K562 (cell line): ENCODE measurements around the gene SCRG1. TPM values are rescaled to one million over a fixed set of nuclear protein-coding genes. Genes with fewer than 3 reads are reported as not detected.
A peak's percentile ranks its signal among the peaks of the same experiment; 100 is the strongest.

Experiments used
- CHD7 ChIP-seq: fragments of 200-600 bp; sonication (generic); IDR thresholded peaks from one replicate; pipeline ENCODE4 v1.6.1; 2012; ENCODE audit warnings: mild to moderate bottlenecking, low read depth, low read length, inconsistent platforms
- ELF2 ChIP-seq: fragments of 250-450 bp; sonication (Bioruptor Pico); IDR thresholded peaks from 2 replicates; pipeline ENCODE4 v1.5.0; 2021; ENCODE audit warnings: mild to moderate bottlenecking
- MEIS2 ChIP-seq: fragments of 450-650 bp; IDR thresholded peaks from 2 replicates; pipeline ENCODE4 v1.6.1; 2014; ENCODE audit warnings: mild to moderate bottlenecking; ENCODE audit not compliant: partially characterized antibody
- NELFE ChIP-seq: IDR thresholded peaks from 2 replicates; pipeline ENCODE4 v1.6.1; 2011; ENCODE audit warnings: mild to moderate bottlenecking; ENCODE audit not compliant: insufficient read depth, insufficient read length
- NR2F6 ChIP-seq: fragments of 450-650 bp; formaldehyde crosslinking; IDR thresholded peaks from 2 replicates; pipeline ENCODE4 v1.4.0; 2020; ENCODE audit warnings: mild to moderate bottlenecking
- ZNF644 ChIP-seq: fragments of 200-800 bp; sonication (Bioruptor generic); IDR thresholded peaks from 2 replicates; pipeline ENCODE4 v1.6.1; 2016; ENCODE audit warnings: low read depth, missing genetic modification characterization, missing compliant biosample characterization
- polyA plus RNA-seq, 8 experiments: library from polyadenylated mRNA; depleted of rRNA in 4 of 8; stranded (reverse) in 5 of 8; unstranded in 3 of 8; fragments of >200 nt; fragmentation: Nextera tagmentation in 2 of 8; fragmentation: Illumina TruSeq in 1 of 8; extraction: Ambion mirVana in 2 of 8; extraction: Trizol in 1 of 8; gene quantifications; 2 replicates each; pipeline versions ENCODE4 v1.2.1 to v1.2.3, GENCODE V29; 2011 to 2014; ENCODE audit warnings: inconsistent platforms in 1 of 8, missing spikeins in 1 of 8
- total RNA-seq, 7 experiments: library from RNA; depleted of rRNA in 6 of 7; stranded (reverse); fragments of >200 nt in 6 of 7; fragmentation: Illumina TruSeq in 2 of 7; extraction: Trizol in 2 of 7; gene quantifications; 2 replicates each; pipeline versions ENCODE4 v1.2.1 to v1.2.3, GENCODE V29; 2011 to 2021; ENCODE audit warnings: low replicate concordance in 1 of 7
- TF ChIP-seq, protein P1 (sequence below): fragments of 450-650 bp; IDR thresholded peaks from 2 replicates; pipeline ENCODE4 v1.6.1; 2016; ENCODE audit warnings: low read depth

SCRG1 gene
- total and polyA plus RNA-seq, 9 of the 15 experiments (the other 6 are each of a cell fraction or from before 2014, with no cell fraction given) = 0.01 TPM; not detected in 7

DNA sequence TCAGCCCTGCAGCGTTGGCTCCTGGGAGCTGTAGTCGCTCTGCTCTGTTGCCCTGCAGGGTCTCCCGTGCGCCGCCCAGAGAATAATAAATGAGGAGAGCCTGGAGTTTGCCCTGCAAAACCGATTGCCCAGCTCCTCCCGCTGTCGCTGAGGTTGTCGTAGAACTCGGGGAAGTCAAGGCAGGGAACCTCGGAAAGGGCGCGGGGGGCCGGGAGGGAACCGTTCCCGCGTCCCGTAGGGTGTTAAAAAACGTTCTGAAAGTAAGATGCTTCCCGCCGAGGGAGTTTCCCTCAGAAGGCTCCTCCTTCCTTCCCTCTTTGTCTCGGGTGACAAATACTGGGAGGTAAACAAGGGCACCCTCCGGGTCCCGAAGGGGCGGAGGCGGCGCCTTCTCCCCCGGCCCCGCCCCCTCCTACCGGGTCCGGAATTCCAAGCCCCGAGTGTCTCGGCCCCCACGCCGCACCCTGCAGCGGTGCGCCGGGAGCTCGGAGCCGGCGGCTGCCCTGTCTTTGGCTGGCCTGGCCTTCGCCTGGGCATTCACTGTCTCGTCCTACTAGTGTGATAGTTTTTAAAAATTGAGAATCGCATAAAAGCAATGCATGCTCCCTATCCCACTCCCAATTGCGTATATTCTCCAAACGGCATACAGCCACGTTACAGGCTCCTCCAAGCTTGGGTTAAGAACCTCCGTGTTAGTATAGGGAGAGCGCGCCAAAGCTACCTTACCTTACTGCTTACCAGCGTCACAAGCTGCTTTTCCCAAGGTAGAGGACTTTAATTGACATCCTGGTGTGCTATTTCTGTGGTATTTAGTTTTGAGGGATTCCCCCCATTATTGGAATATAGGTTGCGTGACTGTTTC, 63.8 kb downstream of the SCRG1 start (continued):
- TF ChIP-seq, protein P1, sequence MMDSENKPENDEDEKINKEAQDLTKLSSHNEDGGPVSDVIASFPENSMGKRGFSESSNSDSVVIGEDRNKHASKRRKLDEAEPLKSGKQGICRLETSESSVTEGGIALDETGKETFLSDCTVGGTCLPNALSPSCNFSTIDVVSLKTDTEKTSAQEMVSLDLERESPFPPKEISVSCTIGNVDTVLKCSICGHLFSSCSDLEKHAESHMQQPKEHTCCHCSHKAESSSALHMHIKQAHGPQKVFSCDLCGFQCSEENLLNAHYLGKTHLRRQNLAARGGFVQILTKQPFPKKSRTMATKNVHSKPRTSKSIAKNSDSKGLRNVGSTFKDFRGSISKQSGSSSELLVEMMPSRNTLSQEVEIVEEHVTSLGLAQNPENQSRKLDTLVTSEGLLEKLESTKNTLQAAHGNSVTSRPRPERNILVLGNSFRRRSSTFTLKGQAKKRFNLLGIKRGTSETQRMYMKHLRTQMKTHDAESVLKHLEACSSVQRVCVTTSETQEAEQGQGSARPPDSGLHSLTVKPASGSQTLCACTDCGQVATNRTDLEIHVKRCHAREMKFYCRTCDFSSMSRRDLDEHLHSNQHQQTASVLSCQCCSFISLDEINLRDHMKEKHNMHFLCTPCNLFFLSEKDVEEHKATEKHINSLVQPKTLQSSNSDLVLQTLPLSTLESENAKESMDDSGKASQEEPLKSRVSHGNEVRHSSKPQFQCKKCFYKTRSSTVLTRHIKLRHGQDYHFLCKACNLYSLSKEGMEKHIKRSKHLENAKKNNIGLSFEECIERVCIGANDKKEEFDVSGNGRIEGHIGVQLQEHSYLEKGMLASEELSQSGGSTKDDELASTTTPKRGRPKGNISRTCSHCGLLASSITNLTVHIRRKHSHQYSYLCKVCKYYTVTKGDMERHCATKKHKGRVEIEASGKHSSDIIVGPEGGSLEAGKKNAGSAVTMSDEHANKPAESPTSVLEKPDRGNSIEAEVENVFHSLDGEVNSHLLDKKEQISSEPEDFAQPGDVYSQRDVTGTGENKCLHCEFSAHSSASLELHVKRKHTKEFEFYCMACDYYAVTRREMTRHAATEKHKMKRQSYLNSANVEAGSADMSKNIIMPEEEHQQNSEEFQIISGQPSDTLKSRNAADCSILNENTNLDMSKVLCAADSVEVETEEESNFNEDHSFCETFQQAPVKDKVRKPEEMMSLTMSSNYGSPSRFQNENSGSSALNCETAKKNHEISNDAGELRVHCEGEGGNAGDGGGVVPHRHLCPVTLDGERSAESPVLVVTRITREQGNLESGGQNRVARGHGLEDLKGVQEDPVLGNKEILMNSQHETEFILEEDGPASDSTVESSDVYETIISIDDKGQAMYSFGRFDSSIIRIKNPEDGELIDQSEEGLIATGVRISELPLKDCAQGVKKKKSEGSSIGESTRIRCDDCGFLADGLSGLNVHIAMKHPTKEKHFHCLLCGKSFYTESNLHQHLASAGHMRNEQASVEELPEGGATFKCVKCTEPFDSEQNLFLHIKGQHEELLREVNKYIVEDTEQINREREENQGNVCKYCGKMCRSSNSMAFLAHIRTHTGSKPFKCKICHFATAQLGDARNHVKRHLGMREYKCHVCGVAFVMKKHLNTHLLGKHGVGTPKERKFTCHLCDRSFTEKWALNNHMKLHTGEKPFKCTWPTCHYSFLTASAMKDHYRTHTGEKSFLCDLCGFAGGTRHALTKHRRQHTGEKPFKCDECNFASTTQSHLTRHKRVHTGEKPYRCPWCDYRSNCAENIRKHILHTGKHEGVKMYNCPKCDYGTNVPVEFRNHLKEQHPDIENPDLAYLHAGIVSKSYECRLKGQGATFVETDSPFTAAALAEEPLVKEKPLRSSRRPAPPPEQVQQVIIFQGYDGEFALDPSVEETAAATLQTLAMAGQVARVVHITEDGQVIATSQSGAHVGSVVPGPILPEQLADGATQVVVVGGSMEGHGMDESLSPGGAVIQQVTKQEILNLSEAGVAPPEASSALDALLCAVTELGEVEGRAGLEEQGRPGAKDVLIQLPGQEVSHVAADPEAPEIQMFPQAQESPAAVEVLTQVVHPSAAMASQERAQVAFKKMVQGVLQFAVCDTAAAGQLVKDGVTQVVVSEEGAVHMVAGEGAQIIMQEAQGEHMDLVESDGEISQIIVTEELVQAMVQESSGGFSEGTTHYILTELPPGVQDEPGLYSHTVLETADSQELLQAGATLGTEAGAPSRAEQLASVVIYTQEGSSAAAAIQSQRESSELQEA = no peak
- no peak for TF ChIP-seq ELF2 (CRISPR knock-in tag)
- TF ChIP-seq ZNF644 (tag) = no peak
- TF ChIP-seq NELFE = no peak
- no peak for TF ChIP-seq NR2F6
- no peak for TF ChIP-seq CHD7
- peak; percentile 14 for TF ChIP-seq MEIS2
